ENCODE measurements around the gene SIX5.

SIX5 gene

DNA sequence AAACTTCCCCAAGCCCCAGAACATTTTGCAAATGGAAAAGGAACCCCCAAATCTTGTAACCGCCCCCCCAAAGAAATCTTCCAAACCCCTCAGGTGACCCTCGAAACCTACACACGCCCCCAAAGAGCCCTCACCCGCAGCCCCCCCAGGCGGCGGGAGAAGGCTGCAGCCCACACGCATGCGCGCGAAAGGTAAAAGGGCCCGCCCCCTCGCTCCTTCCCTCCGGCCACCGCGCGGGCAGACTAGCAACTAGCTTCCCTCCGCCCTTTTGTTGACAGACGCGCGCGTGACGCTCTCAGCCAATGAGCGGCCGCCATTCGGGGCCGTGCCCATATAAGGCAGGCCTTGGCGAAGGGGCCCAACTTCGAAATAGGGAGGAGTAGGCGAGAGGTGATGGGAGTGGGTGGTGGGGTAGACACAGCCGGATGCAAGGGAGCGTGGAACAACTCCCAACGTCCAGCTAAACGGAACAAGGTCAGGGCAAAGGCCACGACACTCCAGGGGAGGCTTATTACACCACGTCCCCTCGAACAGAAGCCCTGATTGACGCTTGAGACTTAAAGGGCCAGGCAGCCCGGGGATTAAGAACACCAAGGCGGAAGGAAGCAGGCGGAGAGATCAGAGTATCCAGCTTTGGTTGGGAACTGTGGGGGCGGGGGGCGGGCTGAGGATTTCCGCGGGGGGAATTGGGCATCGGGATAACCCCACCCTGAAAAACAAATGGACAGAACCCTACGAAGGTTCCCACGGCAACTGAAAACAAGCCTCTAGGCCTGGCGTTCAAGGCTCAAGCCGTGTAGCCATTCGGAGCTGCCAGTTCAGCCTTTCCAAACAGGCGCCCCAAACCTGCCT, 51.7 kb downstream of the SIX5 start (continued):
- TF ChIP-seq, protein P1, sequence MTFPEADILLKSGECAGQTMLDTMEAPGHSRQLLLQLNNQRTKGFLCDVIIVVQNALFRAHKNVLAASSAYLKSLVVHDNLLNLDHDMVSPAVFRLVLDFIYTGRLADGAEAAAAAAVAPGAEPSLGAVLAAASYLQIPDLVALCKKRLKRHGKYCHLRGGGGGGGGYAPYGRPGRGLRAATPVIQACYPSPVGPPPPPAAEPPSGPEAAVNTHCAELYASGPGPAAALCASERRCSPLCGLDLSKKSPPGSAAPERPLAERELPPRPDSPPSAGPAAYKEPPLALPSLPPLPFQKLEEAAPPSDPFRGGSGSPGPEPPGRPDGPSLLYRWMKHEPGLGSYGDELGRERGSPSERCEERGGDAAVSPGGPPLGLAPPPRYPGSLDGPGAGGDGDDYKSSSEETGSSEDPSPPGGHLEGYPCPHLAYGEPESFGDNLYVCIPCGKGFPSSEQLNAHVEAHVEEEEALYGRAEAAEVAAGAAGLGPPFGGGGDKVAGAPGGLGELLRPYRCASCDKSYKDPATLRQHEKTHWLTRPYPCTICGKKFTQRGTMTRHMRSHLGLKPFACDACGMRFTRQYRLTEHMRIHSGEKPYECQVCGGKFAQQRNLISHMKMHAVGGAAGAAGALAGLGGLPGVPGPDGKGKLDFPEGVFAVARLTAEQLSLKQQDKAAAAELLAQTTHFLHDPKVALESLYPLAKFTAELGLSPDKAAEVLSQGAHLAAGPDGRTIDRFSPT (tag by site-specific recombination; IDR thresholded peaks at IDR 0.05), result peak; percentile 26; the same call in 1 of the 2 replicates
- TF ChIP-seq ZNF571 (tag by site-specific recombination; IDR thresholded peaks at IDR 0.05) (no peak), ZNF843 (tag by site-specific recombination; IDR thresholded peaks at IDR 0.05) (0 out of 2 replicates have a peak, but pooled peaks have one; percentile 5), ZNF660 (tag by site-specific recombination; IDR thresholded peaks at IDR 0.05) (no peak; the same call in 1 of the 2 replicates), MYNN (tag by site-specific recombination; IDR thresholded peaks at IDR 0.05; ENCODE audit: borderline replicate concordance) (no peak), MEIS1 (CRISPR knock-in tag; IDR thresholded peaks at IDR 0.05; ENCODE audit: borderline replicate concordance) (no peak), TRIM28 (IDR thresholded peaks at IDR 0.05; ENCODE audit: borderline replicate concordance, low read length) (no peak), KLF9 (tag by site-specific recombination; IDR thresholded peaks at IDR 0.05; ENCODE audit: low read depth) (peak; percentile 90), ZNF16 (tag by site-specific recombination; IDR thresholded peaks at IDR 0.05; ENCODE audit: low read depth) (no peak), ZNF211 (tag by site-specific recombination; IDR thresholded peaks at IDR 0.05; ENCODE audit: low read depth) (no peak), ZNF155 (tag by site-specific recombination; IDR thresholded peaks at IDR 0.05) (no peak), ZNF341 (tag by site-specific recombination; IDR thresholded peaks at IDR 0.05; ENCODE audit: low read depth) (peak; percentile 78), ZNF24 (tag by site-specific recombination; IDR thresholded peaks at IDR 0.05) (no peak), ZNF76 (tag by site-specific recombination; IDR thresholded peaks at IDR 0.05; ENCODE audit: borderline replicate concordance, low read depth) (peak; percentile 87), BCL11A (tag by site-specific recombination; IDR thresholded peaks at IDR 0.05; ENCODE audit: low read depth) (peak; percentile 86), OSR2 (tag by site-specific recombination; IDR thresholded peaks at IDR 0.05) (no peak), ZNF404 (tag by site-specific recombination; IDR thresholded peaks at IDR 0.05) (no peak), ZNF629 (tag by site-specific recombination; IDR thresholded peaks at IDR 0.05) (peak; percentile 42; the same call in 1 of the 2 replicates), ZNF558 (tag by site-specific recombination; IDR thresholded peaks at IDR 0.05) (no peak), ZNF585B (tag by site-specific recombination; IDR thresholded peaks at IDR 0.05) (no peak), ZNF366 (tag by site-specific recombination; conservative IDR thresholded peaks at IDR 0.05) (peak; percentile 92), SP7 (tag by site-specific recombination; IDR thresholded peaks at IDR 0.05) (peak; percentile 76), ZBTB48 (tag by site-specific recombination; IDR thresholded peaks at IDR 0.05) (peak; percentile 100), GLIS1 (tag by site-specific recombination; IDR thresholded peaks at IDR 0.05) (peak; percentile 73), ZNF138 (tag by site-specific recombination; IDR thresholded peaks at IDR 0.05; ENCODE audit: borderline replicate concordance) (no peak), ZNF169 (tag by site-specific recombination; IDR thresholded peaks at IDR 0.05) (no peak), EGR2 (tag by site-specific recombination; IDR thresholded peaks at IDR 0.05; ENCODE audit: low read depth) (peak; percentile 94), GLIS2 (tag by site-specific recombination; IDR thresholded peaks at IDR 0.05) (peak; percentile 78), ZNF501 (tag by site-specific recombination; IDR thresholded peaks at IDR 0.05) (peak; percentile 29; the same call in 1 of the 2 replicates)
- TF ChIP-seq, protein P2, sequence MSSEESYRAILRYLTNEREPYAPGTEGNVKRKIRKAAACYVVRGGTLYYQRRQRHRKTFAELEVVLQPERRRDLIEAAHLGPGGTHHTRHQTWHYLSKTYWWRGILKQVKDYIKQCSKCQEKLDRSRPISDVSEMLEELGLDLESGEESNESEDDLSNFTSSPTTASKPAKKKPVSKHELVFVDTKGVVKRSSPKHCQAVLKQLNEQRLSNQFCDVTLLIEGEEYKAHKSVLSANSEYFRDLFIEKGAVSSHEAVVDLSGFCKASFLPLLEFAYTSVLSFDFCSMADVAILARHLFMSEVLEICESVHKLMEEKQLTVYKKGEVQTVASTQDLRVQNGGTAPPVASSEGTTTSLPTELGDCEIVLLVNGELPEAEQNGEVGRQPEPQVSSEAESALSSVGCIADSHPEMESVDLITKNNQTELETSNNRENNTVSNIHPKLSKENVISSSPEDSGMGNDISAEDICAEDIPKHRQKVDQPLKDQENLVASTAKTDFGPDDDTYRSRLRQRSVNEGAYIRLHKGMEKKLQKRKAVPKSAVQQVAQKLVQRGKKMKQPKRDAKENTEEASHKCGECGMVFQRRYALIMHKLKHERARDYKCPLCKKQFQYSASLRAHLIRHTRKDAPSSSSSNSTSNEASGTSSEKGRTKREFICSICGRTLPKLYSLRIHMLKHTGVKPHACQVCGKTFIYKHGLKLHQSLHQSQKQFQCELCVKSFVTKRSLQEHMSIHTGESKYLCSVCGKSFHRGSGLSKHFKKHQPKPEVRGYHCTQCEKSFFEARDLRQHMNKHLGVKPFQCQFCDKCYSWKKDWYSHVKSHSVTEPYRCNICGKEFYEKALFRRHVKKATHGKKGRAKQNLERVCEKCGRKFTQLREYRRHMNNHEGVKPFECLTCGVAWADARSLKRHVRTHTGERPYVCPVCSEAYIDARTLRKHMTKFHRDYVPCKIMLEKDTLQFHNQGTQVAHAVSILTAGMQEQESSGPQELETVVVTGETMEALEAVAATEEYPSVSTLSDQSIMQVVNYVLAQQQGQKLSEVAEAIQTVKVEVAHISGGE (tag by site-specific recombination; conservative IDR thresholded peaks at IDR 0.05; ENCODE audit: low read depth), result peak; percentile 24; the same call in 1 of the 2 replicates
- TF ChIP-seq, protein P3, sequence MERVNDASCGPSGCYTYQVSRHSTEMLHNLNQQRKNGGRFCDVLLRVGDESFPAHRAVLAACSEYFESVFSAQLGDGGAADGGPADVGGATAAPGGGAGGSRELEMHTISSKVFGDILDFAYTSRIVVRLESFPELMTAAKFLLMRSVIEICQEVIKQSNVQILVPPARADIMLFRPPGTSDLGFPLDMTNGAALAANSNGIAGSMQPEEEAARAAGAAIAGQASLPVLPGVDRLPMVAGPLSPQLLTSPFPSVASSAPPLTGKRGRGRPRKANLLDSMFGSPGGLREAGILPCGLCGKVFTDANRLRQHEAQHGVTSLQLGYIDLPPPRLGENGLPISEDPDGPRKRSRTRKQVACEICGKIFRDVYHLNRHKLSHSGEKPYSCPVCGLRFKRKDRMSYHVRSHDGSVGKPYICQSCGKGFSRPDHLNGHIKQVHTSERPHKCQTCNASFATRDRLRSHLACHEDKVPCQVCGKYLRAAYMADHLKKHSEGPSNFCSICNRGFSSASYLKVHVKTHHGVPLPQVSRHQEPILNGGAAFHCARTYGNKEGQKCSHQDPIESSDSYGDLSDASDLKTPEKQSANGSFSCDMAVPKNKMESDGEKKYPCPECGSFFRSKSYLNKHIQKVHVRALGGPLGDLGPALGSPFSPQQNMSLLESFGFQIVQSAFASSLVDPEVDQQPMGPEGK (tag by site-specific recombination; IDR thresholded peaks at IDR 0.05), result peak; percentile 91
- TF ChIP-seq, protein P4, sequence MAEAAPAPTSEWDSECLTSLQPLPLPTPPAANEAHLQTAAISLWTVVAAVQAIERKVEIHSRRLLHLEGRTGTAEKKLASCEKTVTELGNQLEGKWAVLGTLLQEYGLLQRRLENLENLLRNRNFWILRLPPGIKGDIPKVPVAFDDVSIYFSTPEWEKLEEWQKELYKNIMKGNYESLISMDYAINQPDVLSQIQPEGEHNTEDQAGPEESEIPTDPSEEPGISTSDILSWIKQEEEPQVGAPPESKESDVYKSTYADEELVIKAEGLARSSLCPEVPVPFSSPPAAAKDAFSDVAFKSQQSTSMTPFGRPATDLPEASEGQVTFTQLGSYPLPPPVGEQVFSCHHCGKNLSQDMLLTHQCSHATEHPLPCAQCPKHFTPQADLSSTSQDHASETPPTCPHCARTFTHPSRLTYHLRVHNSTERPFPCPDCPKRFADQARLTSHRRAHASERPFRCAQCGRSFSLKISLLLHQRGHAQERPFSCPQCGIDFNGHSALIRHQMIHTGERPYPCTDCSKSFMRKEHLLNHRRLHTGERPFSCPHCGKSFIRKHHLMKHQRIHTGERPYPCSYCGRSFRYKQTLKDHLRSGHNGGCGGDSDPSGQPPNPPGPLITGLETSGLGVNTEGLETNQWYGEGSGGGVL (tag by site-specific recombination; IDR thresholded peaks at IDR 0.05), result peak; percentile 79
